ENCODE results near the gene NDUFV2.

Gene NDUFV2

DNA sequence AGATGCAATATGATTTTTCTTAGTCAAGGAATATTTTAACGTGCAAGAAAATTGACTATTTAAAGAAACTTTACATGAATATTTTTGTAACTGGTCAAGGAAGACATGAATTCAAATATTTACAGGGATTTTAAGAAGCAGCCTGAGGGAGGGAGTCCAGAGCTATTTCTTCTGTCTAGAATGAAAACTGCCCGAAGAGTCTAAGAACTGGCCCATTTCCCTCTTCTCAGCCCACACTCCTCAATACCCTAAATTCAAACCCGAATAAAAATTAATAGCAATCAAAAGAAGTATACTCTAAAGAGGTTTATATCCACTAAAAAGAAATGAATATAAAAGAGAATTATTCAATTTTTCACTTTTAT, 6.5 kb upstream of the NDUFV2 start:
- H3K27ac ChIP-seq (replicated peaks; ENCODE audit: low read length) = no peak overlapping the region
- no CpG with 5 or more reads among the region's 3 CpGs for WGBS, 2 donors (ENCODE audit: extremely low coverage in 2 of 2, insufficient read length in 2 of 2, insufficient replicate concordance in 1 of 2)

GRCh38 chr18:9096685-9097084, 5.8 kb upstream of the NDUFV2 start:
- Histone ChIP-seq H2BK5ac (ENCODE audit: low read length) (no peak overlapping the region), H3K4me1 (ENCODE audit: control insufficient read depth in 2 of 2, insufficient read depth in 1 of 2, low read depth in 1 of 2, low read length in 2 of 2) (peaks cover 0 to 7% of the 10 kb centered on the region in 2 donors), H3K9me3 (replicated peaks in 1 of 2; ENCODE audit: control insufficient read depth in 2 of 2, insufficient read depth in 1 of 2, low read depth in 1 of 2, low read length in 2 of 2) (no peaks in the 10 kb centered on the region), H3K27ac (replicated peaks; ENCODE audit: low read length) (no peak overlapping the region), H2BK12ac (ENCODE audit: low read length) (no peak overlapping the region), H3K4me2 (ENCODE audit: insufficient read depth, low read length, poor library complexity, severe bottlenecking) (no peak overlapping the region), H3K9ac (ENCODE audit: low read depth, low read length, poor library complexity) (no peak overlapping the region), H3K27me3 (ENCODE audit: control insufficient read depth in 3 of 3, insufficient read depth in 3 of 3, low read depth in 1 of 3, low read length in 3 of 3) (no peaks in the 10 kb centered on the region), H2BK15ac (ENCODE audit: low read length) (no peak overlapping the region), H3K14ac (ENCODE audit: low read length) (no peak overlapping the region), H3K18ac (ENCODE audit: low read length) (no peak overlapping the region), H2BK120ac (ENCODE audit: low read depth, low read length) (no peak overlapping the region), H4K91ac (ENCODE audit: low read depth, low read length, poor library complexity) (no peak overlapping the region), H3K79me1 (ENCODE audit: low read depth, low read length) (no peaks in the 10 kb centered on the region), H4K8ac (ENCODE audit: low read depth, low read length) (no peak overlapping the region), H3K36me3 (replicated peaks in 1 of 2; ENCODE audit: control insufficient read depth in 2 of 2, insufficient read depth in 2 of 2, low read length in 2 of 2) (no peaks in the 10 kb centered on the region), H2AK5ac (ENCODE audit: low read depth, low read length) (no peak overlapping the region), H2AFZ (ENCODE audit: low read length) (no peak overlapping the region), H3K4ac (ENCODE audit: low read length) (no peak overlapping the region), H3K23ac (ENCODE audit: low read depth, low read length, poor library complexity) (no peak overlapping the region), H3K4me3 (ENCODE audit: low read length in 2 of 2) (no peak overlapping the region)
- WGBS, 2 donors (ENCODE audit: extremely low coverage in 2 of 2, insufficient read length in 2 of 2, insufficient replicate concordance in 1 of 2) = no CpG with 5 or more reads among the region's 2 CpGs
- no peak for DNase-seq (ENCODE audit: low spot score)

More for the DNA sequence above, 6.5 kb upstream of the NDUFV2 start:
- Histone ChIP-seq H3K4ac (ENCODE audit: low read length) (no peak overlapping the region), H3K14ac (ENCODE audit: low read length) (no peak overlapping the region), H3K4me1 (ENCODE audit: control insufficient read depth in 2 of 2, insufficient read depth in 1 of 2, low read depth in 1 of 2, low read length in 2 of 2) (peaks cover 0 to 7% of the 10 kb centered on the region in 2 donors), H3K36me3 (replicated peaks in 1 of 2; ENCODE audit: control insufficient read depth in 2 of 2, insufficient read depth in 2 of 2, low read length in 2 of 2) (no peaks in the 10 kb centered on the region), H3K18ac (ENCODE audit: low read length) (no peak overlapping the region), H4K91ac (ENCODE audit: low read depth, low read length, poor library complexity) (no peak overlapping the region), H3K9me3 (replicated peaks in 1 of 2; ENCODE audit: control insufficient read depth in 2 of 2, insufficient read depth in 1 of 2, low read depth in 1 of 2, low read length in 2 of 2) (no peaks in the 10 kb centered on the region), H3K27me3 (ENCODE audit: control insufficient read depth in 3 of 3, insufficient read depth in 3 of 3, low read depth in 1 of 3, low read length in 3 of 3) (no peaks in the 10 kb centered on the region), H4K8ac (ENCODE audit: low read depth, low read length) (no peak overlapping the region), H2BK120ac (ENCODE audit: low read depth, low read length) (no peak overlapping the region), H3K9ac (ENCODE audit: low read depth, low read length, poor library complexity) (no peak overlapping the region), H2BK12ac (ENCODE audit: low read length) (no peak overlapping the region), H2BK5ac (ENCODE audit: low read length) (no peak overlapping the region), H3K79me1 (ENCODE audit: low read depth, low read length) (no peaks in the 10 kb centered on the region), H3K23ac (ENCODE audit: low read depth, low read length, poor library complexity) (no peak overlapping the region), H3K4me3 (ENCODE audit: low read length in 2 of 2) (no peak overlapping the region), H2BK15ac (ENCODE audit: low read length) (no peak overlapping the region), H2AK5ac (ENCODE audit: low read depth, low read length) (no peak overlapping the region), H3K4me2 (ENCODE audit: insufficient read depth, low read length, poor library complexity, severe bottlenecking) (no peak overlapping the region), H2AFZ (ENCODE audit: low read length) (peak overlapping the region; percentile 76)
- DNase-seq (ENCODE audit: low spot score) = no peak

DNA sequence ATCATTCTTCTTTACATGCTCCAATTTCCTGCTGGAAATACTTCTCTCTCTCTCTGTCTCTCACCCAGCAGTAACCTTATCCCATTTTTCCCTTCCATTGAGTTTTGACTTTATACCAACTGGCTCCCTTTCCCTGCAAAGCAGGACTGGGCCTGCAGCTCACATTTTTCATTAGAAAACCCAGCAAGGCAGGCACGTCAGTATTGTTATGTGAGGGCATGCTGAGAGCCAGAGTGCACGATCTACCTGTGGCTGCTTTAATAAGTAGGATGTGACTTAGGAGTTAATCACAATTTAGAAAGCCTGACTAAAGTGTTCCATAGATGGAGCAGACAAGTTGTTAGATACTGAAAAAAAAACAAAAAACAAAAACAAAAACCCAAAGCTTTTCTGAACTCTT, 5.2 kb upstream of the NDUFV2 start:
- Histone ChIP-seq H3K79me1 (ENCODE audit: low read depth, low read length) (no peaks in the 10 kb centered on the region), H3K23ac (ENCODE audit: low read depth, low read length, poor library complexity) (no peak overlapping the region), H3K4ac (ENCODE audit: low read length) (no peak overlapping the region), H2BK5ac (ENCODE audit: low read length) (no peak overlapping the region), H2BK120ac (ENCODE audit: low read depth, low read length) (no peak overlapping the region), H2BK15ac (ENCODE audit: low read length) (no peak overlapping the region), H4K8ac (ENCODE audit: low read depth, low read length) (no peak overlapping the region), H3K4me3 (ENCODE audit: low read length in 2 of 2) (no peak overlapping the region), H3K4me1 (ENCODE audit: control insufficient read depth in 2 of 2, insufficient read depth in 1 of 2, low read depth in 1 of 2, low read length in 2 of 2) (peaks cover 0 to 7% of the 10 kb centered on the region in 2 donors), H3K18ac (ENCODE audit: low read length) (no peak overlapping the region), H3K14ac (ENCODE audit: low read length) (no peak overlapping the region), H3K27ac (replicated peaks; ENCODE audit: low read length) (no peak overlapping the region), H4K91ac (ENCODE audit: low read depth, low read length, poor library complexity) (no peak overlapping the region), H3K27me3 (ENCODE audit: control insufficient read depth in 3 of 3, insufficient read depth in 3 of 3, low read depth in 1 of 3, low read length in 3 of 3) (no peaks in the 10 kb centered on the region), H3K36me3 (replicated peaks in 1 of 2; ENCODE audit: control insufficient read depth in 2 of 2, insufficient read depth in 2 of 2, low read length in 2 of 2) (no peaks in the 10 kb centered on the region), H2BK12ac (ENCODE audit: low read length) (no peak overlapping the region), H2AFZ (ENCODE audit: low read length) (peak overlapping the region; percentile 21), H2AK5ac (ENCODE audit: low read depth, low read length) (no peak overlapping the region), H3K9ac (ENCODE audit: low read depth, low read length, poor library complexity) (no peak overlapping the region), H3K9me3 (replicated peaks in 1 of 2; ENCODE audit: control insufficient read depth in 2 of 2, insufficient read depth in 1 of 2, low read depth in 1 of 2, low read length in 2 of 2) (no peaks in the 10 kb centered on the region), H3K4me2 (ENCODE audit: insufficient read depth, low read length, poor library complexity, severe bottlenecking) (no peak overlapping the region)
- no CpG with 5 or more reads among the region's 2 CpGs for WGBS, 2 donors (ENCODE audit: extremely low coverage in 2 of 2, insufficient read length in 2 of 2, insufficient replicate concordance in 1 of 2)
- DNase-seq (ENCODE audit: low spot score) = no peak

DNA sequence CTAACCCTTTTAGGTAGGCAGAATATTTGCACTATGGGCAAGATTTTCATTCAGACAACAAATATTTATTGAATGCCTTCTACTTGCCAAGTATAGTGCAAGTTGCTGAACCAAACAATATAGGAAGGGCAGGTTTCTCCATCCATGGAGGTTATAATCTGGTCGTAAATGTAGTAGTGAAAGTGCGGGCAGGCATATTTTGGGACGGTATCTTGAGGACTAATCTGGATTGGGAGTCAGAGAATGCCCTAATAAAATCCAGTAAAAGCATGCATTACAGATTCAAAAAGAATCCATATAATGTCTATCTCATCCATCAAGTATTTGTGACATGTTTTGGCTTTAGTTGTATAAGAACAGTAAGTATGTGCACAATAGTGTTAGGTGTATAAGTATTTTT, 1.7 kb upstream of the NDUFV2 start:
- Histone ChIP-seq H3K4me3 (ENCODE audit: low read length in 2 of 2) (no peak overlapping the region), H2BK5ac (ENCODE audit: low read length) (no peak overlapping the region), H3K23ac (ENCODE audit: low read depth, low read length, poor library complexity) (no peak overlapping the region), H4K91ac (ENCODE audit: low read depth, low read length, poor library complexity) (no peak overlapping the region), H3K27ac (replicated peaks; ENCODE audit: low read length) (no peak overlapping the region), H3K27me3 (ENCODE audit: control insufficient read depth in 3 of 3, insufficient read depth in 3 of 3, low read depth in 1 of 3, low read length in 3 of 3) (no peaks in the 10 kb centered on the region), H4K8ac (ENCODE audit: low read depth, low read length) (no peak overlapping the region), H2AFZ (ENCODE audit: low read length) (no peak overlapping the region), H3K4me2 (ENCODE audit: insufficient read depth, low read length, poor library complexity, severe bottlenecking) (no peak overlapping the region), H3K18ac (ENCODE audit: low read length) (no peak overlapping the region), H2BK15ac (ENCODE audit: low read length) (no peak overlapping the region), H3K9ac (ENCODE audit: low read depth, low read length, poor library complexity) (no peak overlapping the region), H3K79me1 (ENCODE audit: low read depth, low read length) (no peaks in the 10 kb centered on the region), H2BK120ac (ENCODE audit: low read depth, low read length) (no peak overlapping the region), H2AK5ac (ENCODE audit: low read depth, low read length) (no peak overlapping the region), H3K36me3 (replicated peaks in 1 of 2; ENCODE audit: control insufficient read depth in 2 of 2, insufficient read depth in 2 of 2, low read length in 2 of 2) (peaks cover 0 to 20% of the 10 kb centered on the region in 2 donors), H3K9me3 (replicated peaks in 1 of 2; ENCODE audit: control insufficient read depth in 2 of 2, insufficient read depth in 1 of 2, low read depth in 1 of 2, low read length in 2 of 2) (no peaks in the 10 kb centered on the region), H3K14ac (ENCODE audit: low read length) (no peak overlapping the region), H3K4me1 (ENCODE audit: control insufficient read depth in 2 of 2, insufficient read depth in 1 of 2, low read depth in 1 of 2, low read length in 2 of 2) (peaks cover under 1 to 19% of the 10 kb centered on the region in 2 donors), H3K4ac (ENCODE audit: low read length) (no peak overlapping the region), H2BK12ac (ENCODE audit: low read length) (no peak overlapping the region)
- no CpG with 5 or more reads among the region's 3 CpGs for whole genome bisulfite sequencing, 2 donors (ENCODE audit: extremely low coverage in 2 of 2, insufficient read length in 2 of 2, insufficient replicate concordance in 1 of 2)
- no peak for DNase-seq (ENCODE audit: low spot score)

All from neuronal stem cell (in vitro differentiated cells).